HepG2 (cell line): ENCODE results near the gene RRAS2. TPM values are rescaled to one million over a fixed set of nuclear protein-coding genes. Genes with fewer than 3 reads are reported as not detected.

ENCODE experiments used
- ATAC-seq: fragments of 200-7000 bp; cut with Tn5 transposase; 3 replicates; pipeline ENCODE4 v1.9.1; 2020; ENCODE audit warnings: mild to moderate bottlenecking, moderate library complexity
- BruUV-seq: library from RNA; stranded (reverse); fragments of 400-500 nt; replicated peaks from 2 replicates; lab custom pipeline; 2021; lab: Mats Ljungman, UMichigan
- CTCF ChIA-PET: fragments of 300-600 bp; formaldehyde crosslinking; extraction: SDS; loops from one replicate; lab custom pipeline; 2021; ENCODE audit warnings: low total read pairs, inconsistent platforms, low intra/inter-chr PET ratio; lab: Yijun Ruan, JAX
- POLR2A ChIA-PET: fragments of 350-600 bp; sonication (Branson Sonifier 250); formaldehyde crosslinking; loops from one replicate; lab custom pipeline; 2020; ENCODE audit warnings: antibody characterized with exemption, inconsistent platforms; lab: Yijun Ruan, JAX
- DNase-seq: peaks from one replicate; pipeline ENCODE4 v3.0.0-alpha.2; 2015; ENCODE audit warnings: low spot score
- FAIRE-seq: peaks from 3 replicates; lab custom pipeline; 2011; peaks lifted over from hg19 to GRCh38; lab: Jason Lieb, UNC
- H2AFZ ChIP-seq: one replicate; pipeline ENCODE4 v1.6.1; 2011; ENCODE audit warnings: low read length, inconsistent platforms
- H3K27ac ChIP-seq: fragments of 300-600 bp; 3 replicates; pipeline ENCODE4 v1.8.0; 2011; ENCODE audit warnings: mixed run types, mild to moderate bottlenecking, mixed read lengths, low read length, inconsistent platforms; ENCODE audit not compliant: insufficient read depth; ENCODE audit errors: extremely low read length
- H3K27me3 ChIP-seq, 2 experiments: fragments of 200-600 bp in 1 of 2; 2 replicates in 1 of 2; 3 replicates in 1 of 2; pipeline versions ENCODE4 v1.6.0 to v1.8.0; 2011; ENCODE audit warnings: low read length in 2 of 2, mild to moderate bottlenecking in 2 of 2, moderate library complexity in 2 of 2, inconsistent platforms in 1 of 2; ENCODE audit not compliant: insufficient read depth in 2 of 2, control insufficient read depth in 1 of 2
- H3K36me3 ChIP-seq, 2 experiments: fragments of 200-600 bp in 1 of 2; replicated peaks in 1 of 2; 2 replicates in 1 of 2; 3 replicates in 1 of 2; pipeline versions ENCODE4 v1.5.1 to v1.8.0; 2011; ENCODE audit warnings: low read length in 2 of 2, inconsistent platforms in 1 of 2; ENCODE audit not compliant: insufficient read depth in 2 of 2, control insufficient read depth in 1 of 2
- H3K4me1 ChIP-seq: 2 replicates; pipeline ENCODE4 v1.5.1; 2012; ENCODE audit warnings: low read length, inconsistent platforms; ENCODE audit not compliant: insufficient read depth
- H3K4me2 ChIP-seq: 2 replicates; pipeline ENCODE4 v1.6.0; 2011; ENCODE audit warnings: low read depth, low read length, inconsistent platforms
- H3K4me3 ChIP-seq, 3 experiments: fragments of 200-600 bp in 1 of 3; sonication (generic), shearing (Covaris generic) in 1 of 3; replicated peaks in 1 of 3; 2 replicates each; pipeline ENCODE4 v1.5.1; 2011 to 2016; ENCODE audit warnings: low read length in 3 of 3, inconsistent platforms in 2 of 3, low read depth in 2 of 3, mild to moderate bottlenecking in 2 of 3, control low read depth in 1 of 3, mixed read lengths in 1 of 3; ENCODE audit not compliant: insufficient read depth in 1 of 3
- H3K79me2 ChIP-seq: one replicate; pipeline ENCODE4 v1.6.1; 2011; ENCODE audit warnings: low read length, inconsistent platforms; ENCODE audit not compliant: insufficient read depth
- H3K9ac ChIP-seq: 2 replicates; pipeline ENCODE4 v1.6.0; 2011; ENCODE audit warnings: mild to moderate bottlenecking, low read depth, low read length, inconsistent platforms; ENCODE audit not compliant: insufficient read depth
- H3K9me3 ChIP-seq: 2 replicates; pipeline ENCODE4 v1.5.1; 2012; ENCODE audit warnings: mild to moderate bottlenecking, low read length
- H4K20me1 ChIP-seq: 2 replicates; pipeline ENCODE4 v1.6.0; 2011; ENCODE audit warnings: inconsistent platforms, mild to moderate bottlenecking, low read length, moderate library complexity; ENCODE audit not compliant: insufficient read depth
- BCL6 ChIP-seq: IDR thresholded peaks from 2 replicates; pipeline ENCODE4 v1.6.1; 2016; ENCODE audit warnings: missing genetic modification reagents, missing compliant biosample characterization
- KDM1A ChIP-seq: IDR thresholded peaks from 2 replicates; pipeline ENCODE4 v1.6.1; 2016; ENCODE audit warnings: missing compliant biosample characterization
- KLF15 ChIP-seq: sonication (generic); formaldehyde crosslinking; IDR thresholded peaks from 2 replicates; pipeline ENCODE4 v1.8.1; 2023; ENCODE audit warnings: borderline replicate concordance, mild to moderate bottlenecking, inconsistent platforms, missing genetic modification reagents, mixed read lengths
- MBD4 ChIP-seq: IDR thresholded peaks from 2 replicates; pipeline ENCODE4 v1.6.1; 2012; ENCODE audit warnings: low read length, inconsistent platforms, borderline replicate concordance
- NCOA1 ChIP-seq: sonication (generic); formaldehyde crosslinking; IDR thresholded peaks from 2 replicates; pipeline ENCODE4 v1.9.0; 2021; ENCODE audit warnings: missing genetic modification reagents
- TOPORS ChIP-seq: sonication (generic); formaldehyde crosslinking; IDR thresholded peaks from 2 replicates; pipeline ENCODE4 v1.8.0; 2023; ENCODE audit warnings: mild to moderate bottlenecking, missing genetic modification reagents
- WGBS: methylation state at CpG from one replicate; pipeline ENCODE4 v1.1.6; 2017; ENCODE audit warnings: low lambda C conversion rate; 5-methylcytosine and 5-hydroxymethylcytosine counted together
- in situ Hi-C: cut with HindIII; loops from 2 replicates; pipeline ENCODE4 v1.10.0; 2017; ENCODE audit warnings: low pct_unique_long_range_greater_than_20kb; ENCODE audit not compliant: extremely low pct_ligation_motif_present
- intact Hi-C: fragments of 100-400 bp; cut with micrococcal nuclease; formaldehyde crosslinking; loops from one replicate; pipeline ENCODE4 v1.10.0; 2022; ENCODE audit not compliant: unreplicated experiment
- polyA plus RNA-seq, 8 experiments: library from polyadenylated mRNA; depleted of rRNA in 3 of 8; stranded (reverse) in 7 of 8; unstranded in 1 of 8; fragments of >200 nt; fragmentation: Illumina TruSeq in 4 of 8; extraction: Trizol in 4 of 8; gene quantifications; 2 replicates each; pipeline versions ENCODE4 v1.2.1 to v1.2.3, GENCODE V29; 2011 to 2016; ENCODE audit warnings: low read depth in 4 of 8, missing spikeins in 1 of 8, mixed read lengths in 1 of 8; ENCODE audit not compliant: insufficient read depth in 1 of 8
- total RNA-seq, 5 experiments: library from RNA; depleted of rRNA; stranded (reverse); fragments of >200 nt; fragmentation: Illumina TruSeq; extraction: Trizol; gene quantifications; 2 replicates each; pipeline ENCODE4 v1.2.3, GENCODE V29; 2016; ENCODE audit warnings: low read depth in 1 of 5
- TF ChIP-seq, protein P1 (sequence below): sonication (generic); formaldehyde crosslinking; IDR thresholded peaks from 2 replicates; pipeline ENCODE4 v1.8.1; 2023; ENCODE audit warnings: mild to moderate bottlenecking, missing genetic modification reagents
- TF ChIP-seq, protein P2 (sequence below): sonication (generic); formaldehyde crosslinking; IDR thresholded peaks from 2 replicates; pipeline ENCODE4 v1.4.0; 2020; ENCODE audit warnings: missing genetic modification reagents, borderline replicate concordance

RRAS2 gene
- total and polyA plus RNA-seq, 2 of the 13 experiments (the other 11 are each of a cell fraction or from before 2014, with no cell fraction given): 19.0 to 44.1 TPM

DNA sequence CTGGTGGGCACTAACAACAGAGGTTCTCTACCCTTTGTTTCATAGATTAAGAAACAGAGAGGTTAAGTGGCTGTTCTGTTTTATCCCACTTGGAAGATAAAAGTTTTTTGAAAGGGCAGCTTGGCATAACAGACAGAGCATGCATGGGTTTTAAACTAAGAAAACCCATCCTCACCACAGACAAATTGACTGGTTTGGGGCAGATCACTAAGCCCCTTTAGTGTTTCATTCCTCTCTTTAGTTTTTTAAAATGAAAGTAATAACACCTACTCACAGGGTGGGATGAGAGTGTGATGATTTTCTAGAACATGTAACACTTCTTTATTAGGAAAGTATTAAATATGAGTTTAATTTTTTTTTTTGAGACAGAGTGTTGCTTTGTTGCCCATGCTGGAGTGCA is 12.3 kb upstream of the RRAS2 start:
- BruUV-seq: no TSS peak
- POLR2A ChIA-PET: no interaction called here

DNA sequence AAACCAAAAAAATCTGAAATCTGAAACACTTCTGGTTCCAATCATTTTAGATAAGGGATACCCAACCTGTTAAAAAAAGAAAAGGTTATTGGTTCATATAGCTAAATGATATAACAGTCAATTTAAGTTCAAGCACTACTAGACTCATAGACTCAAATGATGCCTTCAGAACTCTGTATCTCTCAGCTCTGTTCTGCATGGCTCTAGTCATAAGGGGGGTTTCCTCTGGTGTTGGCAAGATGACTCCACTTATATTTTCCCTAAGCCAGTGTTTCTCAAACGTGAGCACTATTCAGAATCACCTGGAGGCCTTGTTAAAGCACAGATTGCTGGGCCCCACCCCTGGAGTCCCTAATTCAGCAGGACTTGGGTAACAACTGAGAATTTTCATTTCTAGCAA is 11.5 kb upstream of the RRAS2 start:
- Histone ChIP-seq H3K27me3 (peaks cover 0 to 7% of the 10 kb centered on the region in 2 experiments; a peak in 2 of 5 replicates), H3K36me3 (no peaks in the 10 kb centered on the region), H4K20me1 (no peaks in the 10 kb centered on the region), H3K27ac (no peak overlapping the region), H3K9me3 (no peaks in the 10 kb centered on the region), H3K4me2 (no peak overlapping the region), H3K9ac (no peak overlapping the region), H3K4me1 (peaks cover 18% of the 10 kb centered on the region), H3K79me2 (no peaks in the 10 kb centered on the region), H2AFZ (no peak overlapping the region), H3K4me3 (no peak overlapping the region)
- in situ Hi-C loops: no loop called here
- TF ChIP-seq NCOA1 (CRISPR knock-in tag) (no peak), KDM1A (CRISPR knock-in tag) (no peak), BCL6 (CRISPR knock-in tag) (no peak)
- TF ChIP-seq, protein P1, sequence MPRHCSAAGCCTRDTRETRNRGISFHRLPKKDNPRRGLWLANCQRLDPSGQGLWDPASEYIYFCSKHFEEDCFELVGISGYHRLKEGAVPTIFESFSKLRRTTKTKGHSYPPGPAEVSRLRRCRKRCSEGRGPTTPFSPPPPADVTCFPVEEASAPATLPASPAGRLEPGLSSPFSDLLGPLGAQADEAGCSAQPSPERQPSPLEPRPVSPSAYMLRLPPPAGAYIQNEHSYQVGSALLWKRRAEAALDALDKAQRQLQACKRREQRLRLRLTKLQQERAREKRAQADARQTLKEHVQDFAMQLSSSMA (CRISPR knock-in tag): no peak
- ATAC-seq: no peak
- WGBS: 0% methylated on average over 1 of the region's 1 CpG
- ChIA-PET CTCF (no interaction called here), POLR2A (no interaction called here)
- no peak for FAIRE-seq
- no peak for DNase-seq
- intact Hi-C loops: no loop called here
- BruUV-seq: no TSS peak

More for the DNA sequence above, 12.3 kb upstream of the RRAS2 start:
- Histone ChIP-seq H4K20me1 (no peaks in the 10 kb centered on the region), H3K4me3 (no peak overlapping the region), H3K9ac (no peak overlapping the region), H3K36me3 (no peaks in the 10 kb centered on the region), H3K4me1 (peaks cover 18% of the 10 kb centered on the region), H3K4me2 (no peak overlapping the region), H3K27ac (no peak overlapping the region), H2AFZ (no peak overlapping the region), H3K9me3 (no peaks in the 10 kb centered on the region), H3K79me2 (no peaks in the 10 kb centered on the region), H3K27me3 (peaks cover 0 to 7% of the 10 kb centered on the region in 2 experiments; a peak in 2 of 5 replicates)
- ATAC-seq: no peak
- DNase-seq: no peak
- FAIRE-seq: no peak
- intact Hi-C loops (no loop called here), in situ Hi-C loops (no loop called here)
- CTCF ChIA-PET: no interaction called here
- TF ChIP-seq TOPORS (CRISPR knock-in tag): no peak
- TF ChIP-seq, protein P2, sequence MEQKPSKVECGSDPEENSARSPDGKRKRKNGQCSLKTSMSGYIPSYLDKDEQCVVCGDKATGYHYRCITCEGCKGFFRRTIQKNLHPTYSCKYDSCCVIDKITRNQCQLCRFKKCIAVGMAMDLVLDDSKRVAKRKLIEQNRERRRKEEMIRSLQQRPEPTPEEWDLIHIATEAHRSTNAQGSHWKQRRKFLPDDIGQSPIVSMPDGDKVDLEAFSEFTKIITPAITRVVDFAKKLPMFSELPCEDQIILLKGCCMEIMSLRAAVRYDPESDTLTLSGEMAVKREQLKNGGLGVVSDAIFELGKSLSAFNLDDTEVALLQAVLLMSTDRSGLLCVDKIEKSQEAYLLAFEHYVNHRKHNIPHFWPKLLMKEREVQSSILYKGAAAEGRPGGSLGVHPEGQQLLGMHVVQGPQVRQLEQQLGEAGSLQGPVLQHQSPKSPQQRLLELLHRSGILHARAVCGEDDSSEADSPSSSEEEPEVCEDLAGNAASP (CRISPR knock-in tag): no peak
- TF ChIP-seq MBD4: no peak
- TF ChIP-seq KLF15: no peak
